GM12878 (cell line): Measurements from ENCODE around the gene FAM219A. TPM values are rescaled to one million over a fixed set of nuclear protein-coding genes. Genes with fewer than 3 reads are reported as not detected.

Experiments used
- ATAC-seq: fragments of 200-7000 bp; cut with Tn5 transposase; 3 replicates; pipeline ENCODE4 v1.9.1; 2020; ENCODE audit warnings: mild to moderate bottlenecking, moderate library complexity
- BruUV-seq: library from RNA; stranded (reverse); fragments of 400-500 nt; replicated peaks from 2 replicates; lab custom pipeline; 2021; lab: Mats Ljungman, UMichigan
- CTCF ChIA-PET: fragments of 300-600 bp; sonication (Branson Sonifier 250); formaldehyde crosslinking; extraction: SDS; loops from one replicate; lab custom pipeline; 2021; ENCODE audit warnings: inconsistent platforms; lab: Yijun Ruan, JAX
- POLR2A ChIA-PET: fragments of 350-600 bp; formaldehyde crosslinking; extraction: SDS; loops from one replicate; lab custom pipeline; 2021; ENCODE audit warnings: inconsistent platforms; lab: Charles Lee
- RAD21 ChIA-PET: fragments of 300-600 bp; sonication (Branson Sonifier 250); formaldehyde crosslinking; loops from one replicate; lab custom pipeline; 2023; ENCODE audit warnings: antibody characterized with exemption; ENCODE audit not compliant: unreplicated experiment; lab: Charles Lee
- SMC1A ChIA-PET: fragments of 300-600 bp; sonication (Branson Sonifier 250); formaldehyde crosslinking; loops from one replicate; lab custom pipeline; 2023; ENCODE audit not compliant: unreplicated experiment, uncharacterized antibody; lab: Charles Lee
- DNase-seq: peaks from one replicate; pipeline ENCODE4 v3.0.0-alpha.2; 2011; ENCODE audit warnings: low read depth, low spot score
- FAIRE-seq: peaks from 3 replicates; lab custom pipeline; 2011; peaks lifted over from hg19 to GRCh38; lab: Jason Lieb, UNC
- H2AFZ ChIP-seq: 2 replicates; pipeline ENCODE4 v1.6.0; 2011; ENCODE audit warnings: low read depth, low read length, control low read depth; ENCODE audit not compliant: control insufficient read depth
- H3K27ac ChIP-seq: 2 replicates; pipeline ENCODE4 v1.5.1; 2011; ENCODE audit warnings: control low read depth; ENCODE audit not compliant: control insufficient read depth, insufficient read depth
- H3K27me3 ChIP-seq, 2 experiments: replicated peaks in 1 of 2; 2 replicates each; pipeline versions ENCODE4 v1.6.0 to v1.6.1; 2011; ENCODE audit warnings: low read length in 1 of 2; ENCODE audit not compliant: control insufficient read depth in 2 of 2, insufficient read depth in 2 of 2
- H3K36me3 ChIP-seq, 2 experiments: 2 replicates each; pipeline ENCODE4 v1.5.1; 2011; ENCODE audit warnings: low read length in 1 of 2; ENCODE audit not compliant: control insufficient read depth in 2 of 2, insufficient read depth in 2 of 2
- H3K4me1 ChIP-seq: 2 replicates; pipeline ENCODE4 v1.6.1; 2011; ENCODE audit warnings: mild to moderate bottlenecking, low read length, moderate library complexity, mixed read lengths; ENCODE audit not compliant: control insufficient read depth, insufficient read depth
- H3K4me2 ChIP-seq: 2 replicates; pipeline ENCODE4 v1.6.0; 2011; ENCODE audit warnings: control low read depth; ENCODE audit not compliant: control insufficient read depth, insufficient read depth
- H3K4me3 ChIP-seq: fragments of 200-600 bp; sonication (generic); 2 replicates; pipeline ENCODE4 v1.5.1; 2016
- H3K79me2 ChIP-seq: 2 replicates; pipeline ENCODE4 v1.6.0; 2011; ENCODE audit warnings: low read length; ENCODE audit not compliant: control insufficient read depth, insufficient read depth
- H3K9ac ChIP-seq: 2 replicates; pipeline ENCODE4 v1.8.0; 2011; ENCODE audit warnings: low read length, control low read depth, mixed read lengths; ENCODE audit not compliant: control insufficient read depth, insufficient read depth
- H3K9me3 ChIP-seq: replicated peaks from 3 replicates; pipeline ENCODE4 v1.5.1; 2011; ENCODE audit warnings: mild to moderate bottlenecking, low read length; ENCODE audit not compliant: control insufficient read depth, insufficient read depth
- H4K20me1 ChIP-seq: 2 replicates; pipeline ENCODE4 v1.6.0; 2011; ENCODE audit not compliant: control insufficient read depth, insufficient read depth
- ASH2L ChIP-seq: fragments of 300-600, 200-600 bp; sonication (generic); IDR thresholded peaks from 2 replicates; pipeline ENCODE4 v1.6.1; 2017; ENCODE audit warnings: low read depth, mild to moderate bottlenecking, borderline replicate concordance
- ATF3 ChIP-seq: IDR thresholded peaks from 2 replicates; pipeline ENCODE4 v1.6.1; 2011; ENCODE audit warnings: low read depth, mild to moderate bottlenecking, low read length, moderate library complexity, borderline replicate concordance; ENCODE audit errors: extremely low read depth
- CEBPB ChIP-seq, 2 experiments: fragments of 150-350 bp in 1 of 2; IDR thresholded peaks; 2 replicates each; pipeline ENCODE4 v1.6.1; 2012 to 2014; ENCODE audit warnings: low read depth in 2 of 2, low read length in 2 of 2, borderline replicate concordance in 1 of 2, inconsistent platforms in 1 of 2
- KAT2A ChIP-seq: conservative IDR thresholded peaks from 2 replicates; pipeline ENCODE4 v1.6.1; 2011; ENCODE audit warnings: low read depth, low read length; ENCODE audit not compliant: control insufficient read depth
- MAX ChIP-seq: IDR thresholded peaks from 2 replicates; pipeline ENCODE4 v1.6.1; 2012; ENCODE audit warnings: low read depth, low read length, improper control_type of control experiment
- MTA3 ChIP-seq: IDR thresholded peaks from 2 replicates; pipeline ENCODE4 v1.6.1; 2012; ENCODE audit warnings: low read length, inconsistent platforms, borderline replicate concordance
- PAX5 ChIP-seq: IDR thresholded peaks from 2 replicates; pipeline ENCODE4 v1.6.1; 2011; ENCODE audit warnings: low read depth, low read length, borderline replicate concordance
- PML ChIP-seq: IDR thresholded peaks from 2 replicates; pipeline ENCODE4 v1.6.1; 2012; ENCODE audit warnings: low read length, inconsistent platforms
- TARDBP ChIP-seq: IDR thresholded peaks from 2 replicates; pipeline ENCODE4 v1.6.1; 2016; ENCODE audit warnings: borderline replicate concordance
- USF2 ChIP-seq: IDR thresholded peaks from 2 replicates; pipeline ENCODE4 v1.6.1; 2011; ENCODE audit warnings: low read depth, low read length, improper control_type of control experiment, borderline replicate concordance
- WGBS: methylation state at CpG from one replicate; pipeline ENCODE4 v1.1.6; 2016; ENCODE audit warnings: low lambda C conversion rate; ENCODE audit not compliant: insufficient replicate concordance, insufficient coverage; ENCODE audit errors: missing lambda C conversion rate; 5-methylcytosine and 5-hydroxymethylcytosine counted together
- in situ Hi-C: fragments of 300-500 bp; cut with MboI; formaldehyde crosslinking; loops from 9 replicates; pipeline ENCODE4 v1.14.3; 2018; ENCODE audit warnings: mixed read lengths
- intact Hi-C: fragments of 100-400 bp; cut with micrococcal nuclease; formaldehyde crosslinking; loops from one replicate; pipeline ENCODE4 v1.14.2; 2022; ENCODE audit not compliant: unreplicated experiment
- polyA plus RNA-seq, 11 experiments: library from polyadenylated mRNA; depleted of rRNA in 4 of 11; unstranded in 6 of 11; stranded (reverse) in 5 of 11; fragments of >200 nt; fragmentation: Nextera tagmentation in 4 of 11; fragmentation: Illumina TruSeq in 1 of 11; extraction: Ambion mirVana in 4 of 11; extraction: Trizol in 1 of 11; gene quantifications; 1 replicate in 1 of 11; 2 replicates in 10 of 11; pipeline versions ENCODE4 v1.2.1 to v1.2.3, GENCODE V29; 2011 to 2016; ENCODE audit warnings: inconsistent platforms in 2 of 11, missing spikeins in 2 of 11, low read depth in 1 of 11
- total RNA-seq, 4 experiments: library from RNA; depleted of rRNA in 3 of 4; stranded (reverse); fragments of >200 nt in 3 of 4; fragmentation: Illumina TruSeq in 1 of 4; extraction: Trizol in 1 of 4; gene quantifications; 2 replicates each; pipeline versions ENCODE4 v1.2.1 to v1.2.3, GENCODE V29; 2013 to 2021

The FAM219A gene
- total and polyA plus RNA-seq, 10 of the 15 experiments (the other 5 are each of a cell fraction or from before 2014, with no cell fraction given), result 0.11 to 2.0 (median 0.71) TPM

- H3K4me3 ChIP-seq, result no peak overlapping the region
- H3K9ac ChIP-seq, result no peak overlapping the region
- peaks cover 5 to 12% of the 10 kb centered on the region in 2 experiments for H3K27me3 ChIP-seq
- H2AFZ ChIP-seq, result no peak overlapping the region
- ChIA-PET RAD21 (no interaction called here), POLR2A (no interaction called here), CTCF (no interaction called here), SMC1A (no interaction called here)
- no peaks in the 10 kb centered on the region for H3K9me3 ChIP-seq
- H3K4me1 ChIP-seq, result peaks cover 19% of the 10 kb centered on the region
- no peaks in the 10 kb centered on the region for H3K79me2 ChIP-seq
- DNase-seq (no peak), FAIRE-seq (no peak), ATAC-seq (no peak)
- intact Hi-C loops (no loop called here), in situ Hi-C loops (no loop called here)
- no peaks in the 10 kb centered on the region for H4K20me1 ChIP-seq
- no peak overlapping the region for H3K27ac ChIP-seq
- no peak overlapping the region for H3K4me2 ChIP-seq
- BruUV-seq, result no TSS peak
- 76% methylated on average over 5 of the region's 5 CpGs for WGBS
- TF ChIP-seq PML, result no peak
- TF ChIP-seq TARDBP, result no peak
- no peak for TF ChIP-seq ASH2L
- TF ChIP-seq ATF3, result no peak
- no peak for TF ChIP-seq MTA3
- no peak for TF ChIP-seq MAX
- no peak for TF ChIP-seq KAT2A
- no peak for TF ChIP-seq USF2
- no peak for TF ChIP-seq PAX5
- no peak for TF ChIP-seq CEBPB (IDR thresholded peaks at IDR 0.05; ENCODE audit: borderline replicate concordance in 1 of 2, low read depth in 2 of 2, low read length in 2 of 2)
- H3K36me3 ChIP-seq, result no peaks in the 10 kb centered on the region
These were observed 76.3 kb downstream of the FAM219A start for GRCh38 chr9:34382054-34382453.
